Measurements from ENCODE around the gene SPINK1. TPM values are rescaled to one million over a fixed set of nuclear protein-coding genes. Genes with fewer than 3 reads are reported as not detected.

Gene SPINK1
- total and polyA plus RNA-seq, 9 of the 15 experiments (the other 6 are each of a cell fraction or from before 2014, with no cell fraction given): 0.45 to 2.2 (median 0.65) TPM; not detected in 1

GRCh38 chr5:147879784-147880183, 48.3 kb upstream of the SPINK1 start:
- Histone ChIP-seq H3K9ac (ENCODE audit: insufficient read depth in 1 of 2, low read depth in 2 of 2, low read length in 2 of 2) (no peak overlapping the region), H3K9me3 (replicated peaks; ENCODE audit: control insufficient read depth, insufficient read depth, low read depth, low read length) (no peaks in the 10 kb centered on the region; the same call in 1 of the 2 replicates), H3K4me1 (replicated peaks in 1 of 2; ENCODE audit: control insufficient read depth in 2 of 2, insufficient read depth in 2 of 2, low read length in 2 of 2) (no peaks in the 10 kb centered on the region), H3K27ac (ENCODE audit: extremely low read depth, low read depth, low read length) (no peak overlapping the region), H3K79me2 (ENCODE audit: control insufficient read depth, insufficient read depth, low read length) (no peaks in the 10 kb centered on the region), H3K36me3 (ENCODE audit: control insufficient read depth, insufficient read depth, low read length) (no peaks in the 10 kb centered on the region), H3K4me2 (ENCODE audit: insufficient read depth, low read length) (no peak overlapping the region), H3K4me3 (no peak overlapping the region), H4K20me1 (replicated peaks; ENCODE audit: control insufficient read depth, insufficient read depth, low read length) (no peaks in the 10 kb centered on the region), H3K9me1 (ENCODE audit: control insufficient read depth, insufficient read depth, low read length) (no peaks in the 10 kb centered on the region), H3K27me3 (ENCODE audit: control insufficient read depth in 2 of 2, insufficient read depth in 2 of 2, low read length in 2 of 2) (no peaks in the 10 kb centered on the region), H2AFZ (ENCODE audit: low read depth, low read length) (no peak overlapping the region)
- POLR2A ChIA-PET: no interaction called here
- in situ Hi-C loops (cut with MboI): no loop called here
- FAIRE-seq (no peak), DNase-seq (ENCODE audit: extremely low read depth in 1 of 4, low spot score in 3 of 4) (no peak), ATAC-seq (no peak)
- TF ChIP-seq OTX1 (CRISPR knock-in tag; IDR thresholded peaks at IDR 0.05): no peak
- TF ChIP-seq XRCC3 (IDR thresholded peaks at IDR 0.05): no peak
- no peak for TF ChIP-seq HOMEZ (CRISPR knock-in tag; IDR thresholded peaks at IDR 0.05)
- no peak for TF ChIP-seq CEBPZ (IDR thresholded peaks at IDR 0.05; ENCODE audit: borderline replicate concordance, low read depth, low read length)
- no peak for TF ChIP-seq ESRRB (CRISPR knock-in tag; IDR thresholded peaks at IDR 0.05; ENCODE audit: borderline replicate concordance)
- TF ChIP-seq ZNF224 (CRISPR knock-in tag; IDR thresholded peaks at IDR 0.05): no peak
- no peak for TF ChIP-seq ZKSCAN8 (CRISPR knock-in tag; IDR thresholded peaks at IDR 0.05)
- no peak for TF ChIP-seq CREB3L1 (IDR thresholded peaks at IDR 0.05; ENCODE audit: borderline replicate concordance, low read depth)
- BruUV-seq (replicated peaks): no TSS peak
- intact Hi-C loops (cut with micrococcal nuclease): loop anchor here (10.0 kb wide), 2 partner anchors 475 to 855 kb away; no protein-coding TSS in a partner anchor
- WGBS (ENCODE audit: insufficient coverage, low coverage, missing lambda C conversion rate): 0% methylated on average over 3 of the region's 3 CpGs
- CTCF ChIA-PET (ENCODE audit: low intra/inter-chr PET ratio): no interaction called here

All from K562 (cell line).